ENCODE measurements around the gene SEC61A2. TPM values are rescaled to one million over a fixed set of nuclear protein-coding genes. Genes with fewer than 3 reads are reported as not detected.

SEC61A2 gene
- total and polyA plus RNA-seq, 12 donors: 5.8 to 17.8 (median 10.6) TPM

DNA sequence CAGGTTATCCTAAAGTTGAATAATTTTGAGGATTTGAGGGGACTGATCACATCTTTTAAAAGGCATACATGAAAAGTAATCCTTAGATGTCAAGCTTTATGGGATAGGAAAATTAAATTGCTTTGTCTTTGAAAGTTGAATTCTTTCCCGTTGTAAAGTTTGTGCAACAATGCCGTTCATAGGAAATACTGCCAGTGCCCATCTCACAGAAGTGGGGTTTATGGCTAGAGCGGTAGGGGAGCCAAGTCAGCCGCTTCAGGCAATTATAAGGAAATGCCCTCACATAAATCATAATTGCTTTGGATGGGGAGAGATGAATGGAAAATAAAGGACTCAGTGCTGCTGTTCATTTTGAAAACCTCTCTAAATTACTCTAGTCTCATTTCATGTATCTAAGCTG is 84.6 kb downstream of the SEC61A2 start:
- 85 to 87% methylated on average over 4 of the region's 4 CpGs for WGBS, 2 donors
- ATAC-seq (no peak), DNase-seq (no peak)
- no peaks in the 10 kb centered on the region for H3K27me3 ChIP-seq
- intact Hi-C loops (cut with DNase I): loop anchor here in 2 of 10 donors (5.0 kb wide), 2 partner anchors 493 to 498 kb away; no protein-coding TSS in a partner anchor
- no peak overlapping the region for H3K4me3 ChIP-seq
- H3K9me3 ChIP-seq: no peaks in the 10 kb centered on the region
- H3K36me3 ChIP-seq: peaks cover 0 to 79% (median 42%) of the 10 kb centered on the region in 9 donors
- peak overlapping the region in 2 of 10 donors; percentile 14 to 65 for H3K27ac ChIP-seq
- peaks cover 0 to 21% (median 11%) of the 10 kb centered on the region in 9 donors for H3K4me1 ChIP-seq
- TF ChIP-seq, protein P1, sequence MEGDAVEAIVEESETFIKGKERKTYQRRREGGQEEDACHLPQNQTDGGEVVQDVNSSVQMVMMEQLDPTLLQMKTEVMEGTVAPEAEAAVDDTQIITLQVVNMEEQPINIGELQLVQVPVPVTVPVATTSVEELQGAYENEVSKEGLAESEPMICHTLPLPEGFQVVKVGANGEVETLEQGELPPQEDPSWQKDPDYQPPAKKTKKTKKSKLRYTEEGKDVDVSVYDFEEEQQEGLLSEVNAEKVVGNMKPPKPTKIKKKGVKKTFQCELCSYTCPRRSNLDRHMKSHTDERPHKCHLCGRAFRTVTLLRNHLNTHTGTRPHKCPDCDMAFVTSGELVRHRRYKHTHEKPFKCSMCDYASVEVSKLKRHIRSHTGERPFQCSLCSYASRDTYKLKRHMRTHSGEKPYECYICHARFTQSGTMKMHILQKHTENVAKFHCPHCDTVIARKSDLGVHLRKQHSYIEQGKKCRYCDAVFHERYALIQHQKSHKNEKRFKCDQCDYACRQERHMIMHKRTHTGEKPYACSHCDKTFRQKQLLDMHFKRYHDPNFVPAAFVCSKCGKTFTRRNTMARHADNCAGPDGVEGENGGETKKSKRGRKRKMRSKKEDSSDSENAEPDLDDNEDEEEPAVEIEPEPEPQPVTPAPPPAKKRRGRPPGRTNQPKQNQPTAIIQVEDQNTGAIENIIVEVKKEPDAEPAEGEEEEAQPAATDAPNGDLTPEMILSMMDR (IDR thresholded peaks at IDR 0.05): no peak

DNA sequence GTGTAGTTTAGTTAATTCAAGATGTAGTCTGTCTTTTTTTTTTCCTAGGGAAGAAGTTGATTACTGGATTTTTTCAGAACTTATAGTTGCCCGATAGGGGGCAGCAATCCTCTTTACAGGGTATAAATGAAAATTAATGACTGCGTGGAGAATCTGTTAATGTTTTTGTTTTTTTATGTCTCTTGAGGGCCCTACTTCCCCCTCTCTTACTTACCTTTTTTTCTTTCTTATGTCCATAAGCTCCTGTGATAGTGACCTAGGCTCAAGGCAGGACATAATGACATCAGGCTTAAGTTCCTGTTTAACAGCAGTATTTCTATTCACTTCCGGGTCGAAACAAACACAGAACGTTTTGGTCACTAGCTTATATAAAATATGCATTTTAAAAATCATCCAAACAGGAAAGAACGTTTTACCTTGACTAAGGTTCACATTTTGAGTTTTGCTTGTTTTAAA is 85.3 kb downstream of the SEC61A2 start:
- Histone ChIP-seq H3K4me1 (peaks cover 0 to 28% (median 11%) of the 10 kb centered on the region in 9 donors), H3K27ac (peak overlapping the region in 4 of 10 donors; percentile 14 to 65 (median 32)), H3K4me3 (peak overlapping the region in 4 of 10 donors; percentile 11 to 30 (median 20)), H3K9me3 (no peaks in the 10 kb centered on the region), H3K27me3 (no peaks in the 10 kb centered on the region), H3K36me3 (peaks cover 0 to 79% (median 39%) of the 10 kb centered on the region in 9 donors)
- ATAC-seq (peak in 7 of 8 donors; percentile 23 to 53 (median 33)), DNase-seq (peak in 1 of 2 donors; percentile 40)
- 26 to 34% methylated on average over 6 of the region's 6 CpGs for WGBS, 2 donors
- intact Hi-C loops (cut with DNase I): loop anchor here in 5 of 10 donors (5.0 kb wide), 2 partner anchors 493 to 498 kb away; no protein-coding TSS in a partner anchor
- TF ChIP-seq, protein P1 (IDR thresholded peaks at IDR 0.05): peak; percentile 34 to 80 (median 70)

Small RNA genes within 50 kb of the gene (microRNA-seq; reads per million reads assigned to microRNA genes)
- 0 reads per million in 2 donors for gene MIR548AK

Other genes starting within 250 kb of the SEC61A2 start
- 10 to 100 TPM; 12.1 to 20.2 (median 16.0) TPM for gene UPF2, start 86.9 kb upstream of the SEC61A2 start, total RNA-seq
- gene UPF2, start 86.9 kb upstream of the SEC61A2 start, polyA plus RNA-seq: 10 to 100 TPM in 1 of 2 donors, 1 to 10 TPM in 1; 7.9 to 13.4 TPM
- gene DHTKD1, start 60.7 kb upstream of the SEC61A2 start, total RNA-seq: 10 to 100 TPM; 13.7 to 44.0 (median 31.0) TPM
- 10 to 100 TPM; 10.8 to 11.6 TPM for gene DHTKD1, start 60.7 kb upstream of the SEC61A2 start, polyA plus RNA-seq
- 10 to 100 TPM in 3 of 10 donors, 1 to 10 TPM in 7; 3.3 to 15.4 (median 7.0) TPM for gene NUDT5, start 66.2 kb downstream of the SEC61A2 start, total RNA-seq
- gene NUDT5, start 66.2 kb downstream of the SEC61A2 start, polyA plus RNA-seq: 10 to 100 TPM in 1 of 2 donors, 1 to 10 TPM in 1; 9.7 to 22.9 TPM
- gene CDC123, start 66.5 kb downstream of the SEC61A2 start, total RNA-seq: 10 to 100 TPM; 35.0 to 57.6 (median 47.3) TPM
- 10 to 100 TPM; 22.2 to 47.5 TPM for gene CDC123, start 66.5 kb downstream of the SEC61A2 start, polyA plus RNA-seq
- 10 to 100 TPM in 2 of 10 donors, 1 to 10 TPM in 8; 2.0 to 17.7 (median 2.9) TPM for gene CAMK1D, start 219.9 kb downstream of the SEC61A2 start, total RNA-seq
- gene CAMK1D, start 219.9 kb downstream of the SEC61A2 start, polyA plus RNA-seq: 1 to 10 TPM; 1.3 to 1.7 TPM

Data from heart right ventricle (tissue), 16 donors.